GM11168 (cell line): Measurements from ENCODE around the gene TNN.

Experiments
- in situ Hi-C: fragments of 300-500 bp; cut with MboI; formaldehyde crosslinking; loops from one replicate; pipeline ENCODE4 v1.12.0; 2022; ENCODE audit warnings: low sequenced_read_pairs; ENCODE audit not compliant: unreplicated experiment

TNN gene

DNA sequence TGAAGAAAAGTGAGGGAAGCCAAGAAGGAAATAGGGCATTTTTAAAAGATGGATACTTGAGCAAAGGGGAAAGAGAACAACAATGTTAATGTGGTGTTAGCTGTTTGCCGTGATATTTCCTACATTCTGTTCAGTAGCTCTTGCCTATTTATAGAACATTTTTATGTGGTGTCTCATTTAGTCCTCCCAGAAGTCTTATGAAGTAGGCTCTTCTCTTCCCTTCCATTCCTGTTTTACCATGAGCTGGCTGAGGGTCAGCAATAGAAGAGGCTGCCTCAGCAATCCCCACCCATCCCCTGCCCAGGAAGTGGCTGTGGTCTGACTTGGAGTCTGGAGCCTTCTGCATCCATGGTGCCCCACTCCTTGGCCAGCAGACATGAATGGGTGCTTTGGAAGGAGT is 64.8 kb downstream of the TNN start:
- in situ Hi-C loops: loop anchor here (25.0 kb wide), 1 partner anchor 370 kb away; no protein-coding TSS in a partner anchor

DNA sequence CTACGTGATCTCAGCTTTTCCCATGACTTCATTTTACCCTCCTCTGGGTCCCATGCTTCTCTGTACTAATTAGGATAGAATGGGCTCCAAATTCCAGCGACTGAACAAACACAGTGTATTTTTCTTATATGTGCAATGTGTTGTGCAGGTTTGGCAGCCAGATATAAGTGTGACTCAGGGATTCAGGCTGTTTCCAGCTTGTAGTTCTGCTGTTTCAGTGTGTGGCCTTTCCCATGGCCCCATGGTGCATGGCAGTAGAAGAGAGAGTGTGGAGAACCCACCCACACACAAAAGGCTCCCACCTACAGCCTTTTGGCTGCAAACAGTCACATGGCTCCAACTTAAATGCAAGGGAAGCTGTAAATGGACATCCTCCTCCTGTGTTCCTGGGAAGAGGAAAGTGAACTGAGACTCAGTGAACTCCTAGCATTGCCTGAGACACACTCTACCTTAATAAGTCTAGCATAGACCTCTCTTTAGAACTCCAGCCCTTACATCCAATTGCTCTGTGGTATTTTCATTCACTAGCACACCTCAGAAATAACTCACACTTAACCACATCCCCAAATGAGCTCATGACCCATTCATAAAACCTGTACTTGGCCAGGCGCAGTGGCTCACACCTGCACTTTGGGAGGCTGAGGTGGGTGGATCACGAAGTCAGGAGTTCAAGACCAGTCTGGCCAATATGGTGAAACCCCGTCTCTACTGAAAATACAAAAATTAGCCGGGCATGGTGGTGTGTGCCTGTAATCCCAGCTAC is 66.2 kb downstream of the TNN start:
- in situ Hi-C loops: loop anchor here (25.0 kb wide), 1 partner anchor 372 kb away; no protein-coding TSS in a partner anchor

DNA sequence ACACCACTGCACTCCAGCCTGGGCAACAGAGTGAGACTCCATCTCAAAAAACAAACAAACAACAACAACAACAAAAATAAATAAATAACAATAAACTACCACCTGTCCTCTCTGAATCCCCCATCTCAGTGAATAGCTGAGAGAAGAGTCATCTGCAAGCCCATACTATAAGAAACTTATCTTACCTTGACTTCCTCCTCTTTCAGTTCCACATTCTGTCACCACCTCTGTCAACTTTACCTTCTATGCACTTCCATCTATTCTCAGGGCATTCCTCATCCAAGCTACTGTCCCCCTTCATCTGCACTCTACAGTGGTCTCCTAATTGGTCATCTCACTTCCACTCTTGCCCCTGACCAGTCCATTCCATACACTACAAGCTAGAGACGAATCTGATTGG is 66.9 kb downstream of the TNN start:
- in situ Hi-C loops: loop anchor here (25.0 kb wide), 1 partner anchor 372 kb away; no protein-coding TSS in a partner anchor

DNA sequence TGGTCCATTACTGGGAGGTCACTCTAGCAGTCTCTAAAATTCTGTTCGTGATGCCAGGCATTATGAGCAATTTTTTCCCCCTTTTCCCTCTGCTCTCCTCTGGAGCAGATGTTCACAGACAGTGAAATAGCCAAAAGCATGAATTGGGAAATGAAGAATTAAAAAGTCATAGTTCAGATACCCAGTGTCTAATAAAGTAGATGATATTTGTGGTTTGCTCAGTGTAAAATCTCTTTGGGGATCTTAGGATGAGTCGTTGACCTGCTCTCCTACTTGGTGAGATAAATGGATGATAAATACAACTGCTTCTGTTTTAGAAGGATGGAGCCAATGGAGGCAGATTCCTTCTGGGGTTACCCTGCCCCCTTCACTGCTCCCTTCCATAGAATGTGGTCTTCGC is 68.6 kb downstream of the TNN start:
- in situ Hi-C loops: loop anchor here (25.0 kb wide), 1 partner anchor 374 kb away; no protein-coding TSS in a partner anchor

DNA sequence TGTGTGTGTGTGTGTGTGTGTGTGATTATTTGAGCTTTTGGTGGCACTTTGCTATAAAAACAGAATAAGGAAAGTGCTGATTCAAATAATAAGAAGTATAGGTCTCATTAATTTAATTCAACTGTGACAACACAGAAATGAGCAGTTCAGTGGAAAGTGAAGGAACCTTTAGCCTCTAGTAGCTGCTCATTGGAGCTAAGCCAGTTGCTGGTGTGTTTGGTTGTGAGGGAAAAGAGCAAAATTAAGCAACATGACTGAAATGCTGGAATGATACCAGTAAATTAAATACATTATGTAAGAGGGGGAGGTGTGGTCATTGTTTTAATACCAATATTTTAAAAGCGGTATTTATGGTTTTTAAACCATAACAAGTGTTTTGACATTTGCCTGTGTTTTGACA is 69.7 kb downstream of the TNN start:
- in situ Hi-C loops: loop anchor here (25.0 kb wide), 1 partner anchor 375 kb away; no protein-coding TSS in a partner anchor

DNA sequence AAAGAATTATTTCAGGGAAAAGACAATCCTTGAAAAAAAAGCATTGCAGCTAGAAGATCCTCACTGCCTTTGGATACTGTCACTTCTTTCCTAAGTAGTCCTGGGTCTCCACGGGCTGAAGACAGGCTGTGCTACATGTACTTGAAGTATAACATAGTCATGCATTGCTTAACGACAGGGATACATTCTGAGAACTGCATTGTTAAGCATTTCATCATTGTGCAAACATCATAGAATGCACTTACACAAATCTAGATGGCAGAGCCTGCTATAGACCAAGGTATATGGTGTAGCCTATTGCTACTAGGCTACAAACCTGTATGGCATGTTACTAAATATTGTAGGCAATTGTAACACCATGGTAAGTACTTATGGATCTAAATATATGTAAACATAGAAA is 70.9 kb downstream of the TNN start:
- in situ Hi-C loops: loop anchor here (25.0 kb wide), 1 partner anchor 376 kb away; no protein-coding TSS in a partner anchor

DNA sequence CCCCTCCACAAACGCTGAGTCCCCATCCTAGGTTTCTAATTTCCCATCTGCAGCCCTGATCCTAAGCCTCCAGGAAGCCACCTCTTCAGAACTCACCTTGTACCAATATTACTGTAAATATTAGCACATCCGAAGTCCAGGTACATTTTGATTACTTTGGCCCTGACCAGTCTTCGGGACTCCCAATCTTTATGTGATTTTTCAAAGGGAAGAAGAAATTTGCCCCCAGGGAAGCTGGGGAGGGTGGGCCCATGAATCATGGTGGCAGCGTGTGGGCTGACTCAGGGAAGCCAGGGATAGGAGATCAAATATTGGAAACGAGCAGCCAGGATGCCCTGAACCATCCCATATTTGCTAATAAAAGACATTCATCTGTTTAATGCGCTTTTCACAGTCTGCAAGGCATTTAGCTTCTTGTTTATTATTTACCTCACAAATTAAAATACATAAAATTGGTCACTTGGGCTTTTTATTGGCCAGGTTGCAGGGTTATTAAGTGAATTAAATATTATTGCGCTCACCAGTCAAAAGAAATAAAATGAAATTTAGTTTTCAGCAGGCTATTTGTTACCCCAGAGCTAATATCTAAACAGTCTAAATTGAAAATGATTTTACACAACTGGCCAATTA is 78.4 kb downstream of the TNN start:
- in situ Hi-C loops: loop anchor here (5.0 to 25.0 kb wide), 2 partner anchors 176 to 384 kb away; no protein-coding TSS in a partner anchor

DNA sequence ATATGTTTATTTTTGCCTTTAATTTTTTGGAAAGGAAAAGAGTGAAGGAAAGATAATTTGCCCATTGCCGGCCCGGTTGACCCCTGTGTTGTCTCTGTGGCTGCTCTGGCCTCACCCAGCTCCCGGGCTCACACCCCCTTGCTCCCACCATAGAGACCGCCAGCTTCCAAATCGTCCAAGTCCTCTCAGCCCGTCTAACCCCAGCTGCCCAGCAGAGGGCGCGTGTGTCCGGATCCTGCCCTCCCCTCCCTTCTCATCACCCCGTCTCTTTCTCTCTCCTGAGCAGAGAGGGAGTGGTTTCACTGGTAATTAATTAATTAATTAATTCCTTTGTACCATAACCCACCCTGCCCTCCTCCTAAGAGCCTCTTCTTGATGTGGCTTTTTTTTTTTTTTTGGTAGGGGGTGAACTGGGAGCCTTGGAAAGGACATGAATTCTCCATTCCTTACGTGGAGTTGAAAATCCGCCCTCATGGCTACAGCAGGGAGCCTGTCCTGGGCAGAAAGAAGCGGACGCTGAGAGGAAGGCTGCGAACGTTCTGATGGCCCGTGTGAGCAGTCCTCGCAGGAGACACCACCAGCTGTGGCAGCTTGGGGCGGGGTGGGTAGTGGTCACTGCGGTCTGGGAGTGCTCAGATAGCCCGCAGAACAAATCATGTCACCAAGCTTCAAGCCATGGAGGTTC is 79.0 kb downstream of the TNN start:
- in situ Hi-C loops: loop anchor here (5.0 to 25.0 kb wide), 2 partner anchors 176 to 384 kb away; no protein-coding TSS in a partner anchor

DNA sequence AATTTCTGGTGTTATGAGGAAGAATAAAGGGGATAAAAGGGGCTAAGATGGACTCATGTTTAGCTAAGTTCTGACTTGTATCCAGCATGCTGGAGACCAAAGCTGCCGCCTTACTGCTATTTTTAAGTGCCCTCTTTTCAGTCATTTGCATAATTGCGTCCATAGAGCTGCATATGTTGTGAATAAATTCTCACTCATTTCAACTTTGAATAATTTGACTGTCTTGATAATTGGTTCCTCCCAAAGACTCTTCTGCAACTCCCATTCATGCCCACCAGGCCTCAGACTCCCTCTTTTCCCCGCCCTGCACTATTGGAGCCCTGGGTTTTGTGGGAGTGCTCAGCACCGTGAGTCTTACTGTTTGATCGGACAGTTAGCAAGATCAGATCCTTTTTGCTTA is 79.9 kb downstream of the TNN start:
- in situ Hi-C loops: loop anchor here (5.0 to 25.0 kb wide), 2 partner anchors 175 to 385 kb away; no protein-coding TSS in a partner anchor

DNA sequence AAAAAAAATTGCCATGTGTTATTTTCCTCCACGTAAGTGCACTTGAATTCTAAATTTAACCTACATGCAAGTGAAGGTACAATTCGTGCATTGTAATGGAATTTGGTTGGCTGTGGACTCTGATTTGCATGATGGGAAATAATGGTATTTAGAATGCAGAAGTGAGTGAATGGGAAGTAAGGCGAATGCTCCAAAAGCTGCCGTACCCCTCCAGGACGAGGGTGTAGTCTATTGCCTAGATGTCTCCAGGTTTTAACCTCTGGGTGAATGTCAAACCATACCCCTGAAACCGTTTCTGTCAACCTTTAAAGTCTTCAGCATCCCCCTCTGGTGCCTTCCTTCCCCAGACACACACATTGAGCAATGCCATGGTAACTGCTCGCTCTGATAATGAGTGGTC is 80.4 kb downstream of the TNN start:
- in situ Hi-C loops: loop anchor here (5.0 to 25.0 kb wide), 2 partner anchors 174 to 386 kb away; no protein-coding TSS in a partner anchor

DNA sequence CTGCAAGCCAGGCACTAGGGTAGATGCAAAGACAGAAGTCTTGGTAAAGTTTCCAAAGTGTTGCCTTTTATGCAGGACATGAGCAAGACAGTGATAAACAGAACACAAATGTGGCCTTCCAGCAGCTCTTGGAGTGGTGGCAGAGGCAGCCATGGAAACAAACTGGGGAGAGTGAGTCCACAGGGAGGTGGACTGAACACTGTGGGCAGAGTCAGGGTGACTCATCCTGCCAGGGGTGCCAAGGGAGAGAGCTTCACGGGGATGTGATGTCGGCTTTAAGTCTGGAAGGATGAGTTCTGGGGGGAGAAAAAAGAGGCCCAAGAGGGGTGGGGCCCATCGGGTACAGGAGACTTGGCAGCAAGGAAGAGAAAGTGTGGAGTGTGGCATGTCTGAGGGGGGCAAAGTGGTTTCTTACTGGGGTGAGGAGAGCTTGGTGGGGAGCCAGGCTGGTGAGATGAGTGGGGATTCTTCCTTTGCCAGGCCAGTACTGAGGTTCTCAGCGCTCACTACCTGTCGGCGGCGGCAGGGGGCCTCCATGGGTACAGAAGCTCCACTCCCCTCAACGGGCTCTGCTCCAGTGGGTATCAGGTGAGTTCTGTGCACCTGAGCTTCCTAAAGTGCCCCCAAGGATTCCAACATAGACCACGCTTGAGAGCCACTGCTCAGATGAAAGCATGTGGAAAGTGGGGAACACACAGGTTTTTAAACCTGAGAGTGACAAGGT is 83.1 kb downstream of the TNN start:
- in situ Hi-C loops: no loop called here

DNA sequence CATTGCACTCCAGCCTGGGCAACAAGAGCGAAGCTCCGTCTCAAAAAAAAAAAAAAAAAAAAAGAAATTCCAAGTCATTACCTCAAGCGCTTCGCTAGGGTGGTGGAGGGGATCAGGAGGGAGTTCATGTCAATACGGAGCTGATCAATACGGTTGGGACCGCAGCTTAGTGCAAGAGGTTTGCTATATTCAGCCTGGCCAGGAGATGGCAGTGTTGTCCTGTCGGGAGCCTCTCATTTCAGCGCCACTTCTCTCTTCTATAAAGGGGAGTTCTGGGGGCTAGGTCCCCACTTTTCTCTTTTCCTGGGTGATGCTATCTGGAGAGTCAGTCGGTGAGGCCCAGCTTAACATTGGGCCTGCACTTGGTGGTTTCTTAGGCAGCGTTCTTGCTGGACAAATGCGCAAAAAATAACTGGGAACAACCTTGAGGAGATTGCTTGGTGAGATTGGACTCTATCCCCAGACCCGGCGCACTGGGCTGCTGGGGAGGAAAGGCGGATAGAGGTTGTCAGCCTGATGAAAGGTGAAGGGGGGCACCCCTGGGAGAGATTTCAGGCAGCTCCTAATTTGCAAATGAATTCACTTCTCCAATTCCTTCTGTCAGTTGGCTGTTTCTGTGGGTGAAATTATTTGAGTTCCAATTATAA is 84.5 kb downstream of the TNN start:
- in situ Hi-C loops: no loop called here

DNA sequence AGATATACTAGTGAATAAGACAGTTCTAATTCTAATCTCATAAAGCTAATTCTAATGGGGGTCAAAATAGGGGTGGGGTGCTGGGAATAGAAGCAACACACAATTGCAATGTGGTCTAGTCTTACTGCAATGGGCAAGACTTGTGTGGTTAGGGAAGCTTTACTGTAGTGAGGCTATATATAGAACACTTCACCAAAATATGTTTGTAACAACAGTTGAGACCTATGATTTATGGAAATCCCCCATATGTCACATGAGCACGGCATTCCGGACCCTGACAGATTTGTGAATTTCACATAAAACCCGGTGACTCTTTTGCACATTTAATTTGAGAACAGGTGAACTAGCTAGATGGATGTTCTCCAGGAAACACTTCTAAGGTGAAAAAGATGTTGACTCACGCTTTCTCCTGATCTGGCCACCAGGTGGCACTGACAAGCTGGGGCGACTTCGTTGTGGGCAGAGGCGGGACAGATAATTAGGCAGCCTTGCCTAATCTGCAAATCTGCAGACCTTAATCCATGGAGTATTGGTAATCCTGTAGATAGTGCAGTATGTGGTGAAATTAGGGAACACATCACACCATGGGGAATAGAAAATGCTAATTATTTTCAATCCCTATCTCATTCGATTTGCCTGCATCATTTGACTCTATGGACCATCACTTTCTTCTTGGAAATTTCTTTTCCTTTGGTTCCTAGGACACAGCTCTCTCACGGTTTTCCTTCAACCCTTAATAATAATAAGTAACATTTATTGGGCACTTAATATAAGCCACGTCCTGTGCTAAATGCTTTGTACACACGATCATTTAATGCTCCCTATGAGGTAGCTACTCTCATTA is 87.2 kb downstream of the TNN start:
- in situ Hi-C loops: no loop called here

DNA sequence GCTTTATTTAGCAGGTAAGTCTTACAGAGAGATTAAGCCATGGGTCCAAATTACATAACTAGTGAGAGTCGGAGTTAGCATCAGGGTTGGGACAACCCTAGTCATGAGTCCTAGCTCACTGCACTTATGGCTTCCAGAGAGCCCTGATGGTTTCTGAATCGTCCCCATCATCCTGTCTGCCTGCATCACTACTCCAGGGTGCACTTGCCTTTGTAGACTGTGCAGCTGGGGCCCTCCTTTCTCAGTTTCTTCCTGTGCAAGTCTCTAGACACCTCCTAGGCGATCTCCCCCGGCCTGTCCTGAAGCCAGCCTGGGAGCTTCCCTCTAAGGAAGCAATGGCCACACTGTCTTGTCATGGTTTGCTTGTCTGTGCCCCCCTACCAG is 87.8 kb downstream of the TNN start:
- in situ Hi-C loops: no loop called here

DNA sequence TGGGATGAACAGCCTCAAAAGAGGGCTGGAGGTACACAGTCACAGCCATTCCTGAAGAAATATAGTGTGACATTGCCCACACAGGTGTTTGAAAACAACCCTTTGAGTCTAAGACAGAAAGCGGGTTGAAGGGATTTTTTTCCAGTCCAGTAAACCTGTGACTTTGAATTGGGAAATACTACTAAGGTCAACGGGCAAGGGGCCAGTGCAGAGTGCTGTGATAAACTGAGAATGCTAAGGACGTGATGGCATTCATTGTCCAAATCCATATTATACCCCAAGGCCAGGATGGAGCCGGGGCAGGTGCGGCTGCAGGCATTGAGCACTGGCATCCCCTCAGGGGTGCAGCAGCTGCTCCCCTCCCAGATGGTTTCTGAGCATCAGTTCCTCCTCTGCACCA is 88.3 kb downstream of the TNN start:
- in situ Hi-C loops: no loop called here

DNA sequence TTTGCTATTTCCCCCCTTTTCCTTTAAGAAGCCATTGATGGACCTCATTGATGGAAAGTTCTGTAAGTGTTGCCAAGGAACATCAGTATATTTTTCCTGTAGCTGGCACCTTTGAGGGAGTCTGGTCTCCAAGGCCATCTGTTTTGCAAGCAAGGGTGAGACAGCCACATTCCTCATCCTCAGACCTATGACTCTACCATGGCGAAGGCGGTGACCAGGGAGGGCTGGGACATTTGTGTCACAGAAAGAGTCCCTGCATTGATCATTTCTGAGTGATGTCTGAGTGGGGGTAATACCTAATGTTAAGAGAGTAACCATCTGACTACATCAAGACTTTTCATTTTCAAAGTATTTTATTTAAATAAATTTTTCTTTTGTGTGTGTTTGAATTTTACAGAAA is 89.6 kb downstream of the TNN start:
- in situ Hi-C loops: no loop called here

DNA sequence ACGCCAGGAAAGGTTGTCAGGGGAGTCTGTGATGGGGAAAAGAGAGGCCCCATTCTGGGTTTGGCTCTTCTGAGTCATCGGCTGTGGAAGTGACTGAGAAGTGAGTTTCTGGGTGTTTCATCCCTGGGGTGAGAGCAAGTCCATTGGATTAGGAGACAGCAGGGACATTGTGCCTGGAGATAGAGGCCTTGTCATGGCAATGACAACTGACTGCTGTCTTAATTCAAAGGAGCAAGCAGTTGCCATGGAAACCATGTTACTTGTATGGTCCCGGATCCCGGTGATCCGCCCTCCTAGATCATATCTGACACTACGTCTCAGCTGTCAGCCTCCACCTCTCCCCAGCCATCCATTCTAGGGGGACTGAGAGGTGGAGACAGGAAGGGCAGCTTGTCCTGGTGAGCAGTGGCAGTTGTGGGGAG is 90.5 kb downstream of the TNN start:
- in situ Hi-C loops: no loop called here

DNA sequence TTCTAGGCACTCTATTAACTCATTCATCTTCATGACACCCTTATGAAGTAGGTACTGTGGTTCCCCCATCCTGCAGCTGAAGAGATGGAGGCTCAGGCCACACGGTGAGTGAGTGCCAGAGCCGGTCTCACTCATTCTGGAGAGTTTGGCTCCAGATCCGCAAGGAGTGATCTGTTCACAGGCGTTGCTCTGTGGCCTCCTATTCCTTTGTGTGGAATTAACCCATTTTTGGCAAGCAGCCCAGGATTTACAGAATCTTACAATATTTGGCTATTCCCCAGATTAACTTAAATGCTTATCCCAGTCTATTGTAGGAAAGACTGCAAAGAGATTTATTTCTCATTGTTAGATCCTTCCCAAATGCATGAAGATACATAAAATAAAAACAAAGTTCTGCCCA is 95.3 kb downstream of the TNN start:
- in situ Hi-C loops: no loop called here

DNA sequence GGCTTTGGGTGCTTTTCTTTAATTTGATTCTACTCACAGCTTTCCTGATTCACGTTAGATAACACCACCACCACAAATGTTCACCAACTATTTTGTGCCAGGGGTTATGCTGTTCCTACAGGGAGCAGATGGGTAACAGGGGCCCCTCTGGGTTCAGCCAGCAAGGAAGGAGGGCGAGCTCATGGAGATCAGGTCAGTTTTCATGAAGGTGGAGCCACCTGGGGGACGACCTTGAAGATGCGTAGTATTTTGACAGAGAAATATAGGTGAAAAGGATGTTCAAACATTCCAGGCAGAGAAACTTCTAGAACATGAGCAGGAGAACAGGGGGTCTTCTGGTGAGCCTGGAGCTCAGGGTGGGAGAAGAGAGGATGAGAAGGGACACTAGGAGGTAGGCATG is 96.1 kb downstream of the TNN start:
- in situ Hi-C loops: no loop called here
